HepG2 (cell line): Measurements from ENCODE around the gene COMT.

Experiments used
- CHD4 ChIP-seq: fragments of 200-600 bp; sonication (generic); IDR thresholded peaks from 2 replicates; pipeline ENCODE4 v1.7.0; 2017; ENCODE audit warnings: mild to moderate bottlenecking, low read length, borderline replicate concordance
- TAF1 ChIP-seq: sonication (generic); formaldehyde crosslinking; IDR thresholded peaks from 2 replicates; pipeline ENCODE4 v1.4.0; 2020; ENCODE audit warnings: missing genetic modification reagents

GRCh38 chr22:19892257-19892879 lies 49.2 kb upstream of the COMT start:
- TF ChIP-seq CHD4 (no peak), TAF1 (no peak; the same call in 1 of the 2 replicates)
